GM21786 (cell line): ENCODE measurements around the gene FASLG.
A peak's percentile ranks its signal among the peaks of the same experiment; 100 is the strongest.
"Not testable (repeated sequence)": the region's sequence is repeated elsewhere in the genome, so short reads cannot be mapped to it uniquely, and the experiment has no call there.

Experiments
- ATAC-seq: cut with Tn5 transposase; IDR thresholded peaks from one replicate; pipeline ENCODE4 v1.9.1; 2021; ENCODE audit not compliant: unreplicated experiment

FASLG gene, protein sequence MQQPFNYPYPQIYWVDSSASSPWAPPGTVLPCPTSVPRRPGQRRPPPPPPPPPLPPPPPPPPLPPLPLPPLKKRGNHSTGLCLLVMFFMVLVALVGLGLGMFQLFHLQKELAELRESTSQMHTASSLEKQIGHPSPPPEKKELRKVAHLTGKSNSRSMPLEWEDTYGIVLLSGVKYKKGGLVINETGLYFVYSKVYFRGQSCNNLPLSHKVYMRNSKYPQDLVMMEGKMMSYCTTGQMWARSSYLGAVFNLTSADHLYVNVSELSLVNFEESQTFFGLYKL

GRCh38 chr1:172658871-172659453, at the start of gene FASLG:
TSS of gene FASLG (plus strand) at chr1:172659103. CDS start at chr1:172659202, 99 bp downstream.
- ATAC-seq = no peak

GRCh38 chr1:172609528-172609927, 49.4 kb upstream of the FASLG start:
- no peak for ATAC-seq

GRCh38 chr1:172612478-172612877, 46.4 kb upstream of the FASLG start:
- ATAC-seq = no peak

- no peak for ATAC-seq
Measured at GRCh38 chr1:172613294-172613693, 45.6 kb upstream of the FASLG start.

DNA sequence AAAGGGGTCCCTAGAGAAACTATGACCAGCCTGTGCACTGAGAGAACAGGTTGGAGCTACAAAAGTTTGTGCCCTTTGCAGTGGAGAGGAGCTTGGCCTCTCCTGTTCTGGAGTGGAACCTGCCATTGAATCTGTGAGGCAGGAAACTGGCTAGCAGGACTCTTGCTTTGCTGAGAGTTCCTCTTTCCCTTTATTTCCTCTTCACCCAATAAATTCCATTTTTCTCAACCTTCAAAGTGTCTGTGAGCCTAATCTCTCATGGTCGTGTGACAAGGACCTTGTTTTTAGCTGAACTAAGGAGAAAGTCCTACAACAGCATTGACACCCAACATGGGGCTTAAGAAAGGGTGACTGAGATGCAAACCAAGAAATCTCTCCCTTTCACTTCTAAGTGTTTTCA, 42.7 kb upstream of the FASLG start:
- no peak for ATAC-seq

DNA sequence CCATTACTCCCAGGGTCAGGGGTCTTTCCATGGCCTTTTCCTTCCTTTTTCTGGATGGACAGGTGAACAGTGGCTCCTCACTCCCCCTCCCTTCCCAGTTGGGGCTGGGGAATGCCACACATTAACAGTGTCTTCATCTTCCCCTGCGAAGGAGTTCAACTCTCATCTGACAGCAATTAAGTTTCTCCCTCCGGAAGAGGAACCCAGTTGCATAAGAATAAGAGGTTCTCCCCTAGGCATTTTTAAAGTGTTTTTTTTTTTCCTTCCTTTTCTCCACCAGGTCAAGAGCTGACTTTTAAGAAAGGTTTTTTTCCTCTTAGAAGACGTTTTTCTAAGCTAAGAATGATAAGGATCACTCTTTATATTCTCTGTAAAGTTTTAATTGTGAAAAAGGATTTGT, 42.3 kb upstream of the FASLG start:
- ATAC-seq = no peak

DNA sequence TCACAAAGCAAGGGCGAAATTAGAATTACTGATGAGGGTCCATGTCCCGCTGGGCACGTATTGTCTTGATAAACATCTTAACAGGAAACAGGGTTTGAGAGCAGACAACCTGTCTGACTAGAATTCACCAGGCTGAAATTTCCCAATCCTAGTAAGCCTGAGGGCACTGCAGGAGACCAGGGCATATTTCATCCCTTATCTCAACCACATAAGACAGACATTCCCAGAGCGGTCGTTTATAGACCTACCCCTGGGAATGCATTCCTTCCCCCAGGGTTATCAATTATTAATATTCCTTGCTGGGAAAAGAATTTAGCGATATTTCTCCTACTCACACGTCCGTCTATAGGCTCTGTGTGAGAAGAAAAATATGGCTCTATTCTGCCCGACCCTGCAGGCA, 38.3 kb upstream of the FASLG start:
- ATAC-seq = not testable (repeated sequence)

DNA sequence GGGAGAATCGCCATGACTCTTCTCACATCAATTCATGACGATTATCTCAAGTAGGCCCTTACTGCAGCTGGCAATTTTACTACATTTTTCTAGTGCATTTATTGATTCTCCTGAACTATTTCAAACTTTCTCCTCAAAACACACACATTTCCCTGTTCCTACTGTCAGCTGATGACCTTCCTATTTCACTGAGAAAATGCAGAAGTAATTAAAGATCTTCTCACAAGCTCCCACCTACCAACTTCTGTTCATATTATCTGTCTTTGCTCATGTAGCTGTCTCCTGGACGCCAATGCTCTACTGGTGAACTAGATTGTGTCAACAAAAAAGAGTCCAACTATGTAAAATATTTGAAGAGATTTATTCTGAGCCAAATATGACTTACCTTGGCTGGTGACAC, 36.4 kb upstream of the FASLG start:
- no peak for ATAC-seq

GRCh38 chr1:172623748-172624147, 35.2 kb upstream of the FASLG start:
- no peak for ATAC-seq

GRCh38 chr1:172626845-172627244, 32.1 kb upstream of the FASLG start:
- ATAC-seq = no peak

DNA sequence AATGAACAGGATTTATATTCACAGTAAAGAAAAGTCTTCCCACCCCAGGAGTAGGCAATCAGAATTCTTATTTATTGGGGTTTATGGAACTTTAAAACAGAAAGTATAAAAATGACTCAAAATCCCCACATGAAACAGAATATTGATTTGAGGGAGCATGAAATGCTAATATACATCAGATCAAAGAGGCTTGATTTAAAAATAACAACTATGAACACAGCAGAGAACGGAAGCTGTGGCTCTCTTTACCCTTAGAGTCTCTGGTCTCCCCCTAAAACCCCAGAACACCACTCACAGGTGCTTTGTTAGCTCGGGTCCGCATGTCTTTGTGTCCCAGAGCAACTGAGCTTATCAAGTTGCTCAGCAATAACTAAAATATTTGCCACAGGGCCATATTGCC, 31.2 kb upstream of the FASLG start:
- no peak for ATAC-seq

GRCh38 chr1:172628401-172628800, 30.5 kb upstream of the FASLG start:
- ATAC-seq = no peak

GRCh38 chr1:172629170-172629569, 29.7 kb upstream of the FASLG start:
- ATAC-seq = no peak

DNA sequence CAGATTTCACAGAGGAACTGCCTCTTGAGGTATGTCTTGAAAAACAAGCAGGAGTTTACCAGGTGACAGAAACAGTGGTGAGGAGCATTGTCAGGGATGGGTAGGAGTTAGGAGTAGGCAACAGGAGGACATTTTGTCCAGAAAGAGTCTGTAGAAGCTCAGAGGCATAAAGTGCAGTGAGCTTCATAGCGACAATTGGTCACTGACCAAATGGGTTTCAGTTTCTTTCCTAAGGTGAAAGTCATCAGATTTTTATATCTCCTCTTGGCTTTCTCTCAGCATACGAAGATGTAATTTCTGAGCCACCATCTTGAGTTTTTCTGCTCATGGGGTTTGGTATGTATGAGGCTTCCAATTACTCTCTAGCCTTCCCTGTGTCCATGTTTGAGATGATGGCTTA, 29.3 kb upstream of the FASLG start:
- no peak for ATAC-seq

DNA sequence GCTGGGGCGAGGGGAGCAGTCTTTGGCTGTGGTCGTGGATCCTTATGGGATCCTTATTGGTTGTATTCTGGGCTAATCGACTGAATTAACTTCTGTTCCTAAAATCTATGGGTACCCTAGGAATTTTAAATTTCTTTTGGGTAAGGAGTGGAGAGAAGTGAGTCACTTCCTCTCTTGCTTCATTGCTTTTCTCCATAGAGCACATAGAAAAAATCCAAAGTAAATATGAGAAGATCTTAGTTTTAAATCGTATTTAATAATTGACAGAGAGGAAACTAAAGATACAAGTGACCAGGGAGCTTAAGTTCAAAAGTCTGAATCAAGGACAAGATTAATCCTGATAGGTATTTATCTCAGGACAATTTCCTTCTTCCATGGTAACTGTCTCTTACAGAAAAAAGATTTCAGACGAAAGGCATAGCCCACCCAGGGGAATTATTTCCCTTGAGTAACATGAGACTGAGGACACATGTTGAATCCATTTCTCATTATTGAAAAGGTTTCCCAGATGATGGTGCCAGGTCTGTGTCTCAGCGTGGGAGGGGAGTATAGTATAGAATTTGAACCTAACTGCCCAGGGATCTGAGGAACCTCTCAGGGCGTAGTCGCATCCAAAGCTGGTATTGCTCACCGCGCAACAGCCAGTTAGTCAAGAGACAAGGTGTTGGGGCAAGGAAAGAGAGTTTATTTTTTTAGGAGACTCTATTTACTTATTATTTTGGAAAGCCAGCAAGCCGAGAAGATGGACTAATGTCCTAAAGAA, 28.7 kb upstream of the FASLG start:
- ATAC-seq = no peak

DNA sequence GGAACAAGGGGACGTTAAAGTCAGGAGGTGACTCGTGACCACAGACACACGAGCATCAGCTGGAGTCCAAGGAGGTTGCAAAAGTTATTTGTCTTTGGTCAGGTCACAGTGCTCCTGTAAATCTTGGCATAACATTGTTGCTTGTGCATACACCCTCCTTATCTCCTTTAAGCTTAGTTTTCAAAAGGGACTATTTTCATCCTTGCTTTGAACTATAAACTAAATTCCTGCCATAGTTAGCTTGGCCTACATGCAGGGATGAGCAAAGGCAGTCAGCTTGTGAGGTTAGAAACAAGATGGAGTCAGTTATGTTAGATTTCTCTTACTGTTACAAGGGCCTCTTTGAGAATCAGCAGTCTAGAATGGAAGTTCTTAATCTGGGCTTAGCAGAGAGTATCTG, 28.0 kb upstream of the FASLG start:
- no peak for ATAC-seq

- ATAC-seq = no peak
Measured at GRCh38 chr1:172637522-172637921, 21.4 kb upstream of the FASLG start.

- no peak for ATAC-seq
Measured at GRCh38 chr1:172638249-172638648, 20.7 kb upstream of the FASLG start.

GRCh38 chr1:172638885-172639831, 19.7 kb upstream of the FASLG start:
- peak; percentile 54 for ATAC-seq

DNA sequence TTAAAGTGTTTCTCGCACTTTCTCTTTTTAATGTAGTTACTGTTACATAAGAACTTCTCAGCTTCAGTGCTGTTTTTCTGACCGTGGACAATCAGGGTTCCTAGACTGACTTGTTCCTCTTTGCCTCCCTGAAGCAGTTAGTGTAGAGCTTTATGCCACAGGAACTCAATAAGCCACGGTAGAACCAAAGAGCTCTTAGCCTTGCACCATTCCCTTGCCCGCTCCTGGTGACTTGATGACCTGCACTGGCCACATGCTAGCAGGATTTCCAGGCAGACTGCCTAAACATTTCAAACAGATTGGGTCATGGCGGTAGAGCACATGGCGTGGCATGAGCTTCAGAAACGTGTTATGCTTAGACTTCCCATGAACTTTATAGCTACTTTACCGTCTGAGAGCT, 18.8 kb upstream of the FASLG start:
- no peak for ATAC-seq

- ATAC-seq = no peak
Measured at GRCh38 chr1:172641492-172641891, 17.4 kb upstream of the FASLG start.
